Keratinocyte (primary cell): ENCODE results near the gene SUSD4. TPM values are rescaled to one million over a fixed set of nuclear protein-coding genes. Genes with fewer than 3 reads are reported as not detected.

ENCODE experiments used
- DNase-seq: peaks from one replicate; pipeline ENCODE4 v3.0.0-alpha.2; 2011; ENCODE audit warnings: low read depth, missing footprints, low spot score
- FAIRE-seq: peaks from 2 replicates; lab custom pipeline; 2011; peaks lifted over from hg19 to GRCh38; lab: Jason Lieb, UNC
- H2AFZ ChIP-seq: 2 replicates; pipeline ENCODE4 v1.6.0; 2012; ENCODE audit warnings: low read length, control low read depth, inconsistent platforms; ENCODE audit not compliant: control insufficient read depth
- H3K27ac ChIP-seq: 2 replicates; pipeline ENCODE4 v1.5.1; 2011; ENCODE audit warnings: low read length; ENCODE audit not compliant: control insufficient read depth, insufficient read depth
- H3K27me3 ChIP-seq: 3 replicates; pipeline ENCODE4 v1.6.0; 2011; ENCODE audit warnings: low read length; ENCODE audit not compliant: control insufficient read depth, insufficient read depth; ENCODE audit errors: extremely low read depth
- H3K36me3 ChIP-seq, 2 experiments: 2 replicates in 1 of 2; 3 replicates in 1 of 2; pipeline ENCODE4 v1.5.1; 2011; ENCODE audit warnings: low read length in 2 of 2, mild to moderate bottlenecking in 1 of 2; ENCODE audit not compliant: control insufficient read depth in 2 of 2, insufficient read depth in 2 of 2; ENCODE audit errors: extremely low read depth in 1 of 2
- H3K4me1 ChIP-seq: 3 replicates; pipeline ENCODE4 v1.5.1; 2011; ENCODE audit warnings: low read length; ENCODE audit not compliant: control insufficient read depth, insufficient read depth; ENCODE audit errors: extremely low read depth
- H3K4me2 ChIP-seq: 3 replicates; pipeline ENCODE4 v1.6.0; 2011; ENCODE audit warnings: low read depth, low read length; ENCODE audit not compliant: control insufficient read depth, insufficient read depth; ENCODE audit errors: extremely low read depth
- H3K4me3 ChIP-seq, 3 experiments: fragments of 200-600 bp in 1 of 3; sonication (generic) in 1 of 3; 2 replicates in 2 of 3; 3 replicates in 1 of 3; pipeline ENCODE4 v1.5.1; 2011 to 2016; ENCODE audit warnings: low read length in 3 of 3, mild to moderate bottlenecking in 3 of 3, control low read depth in 2 of 3, inconsistent platforms in 1 of 3, low read depth in 1 of 3, mixed read lengths in 1 of 3, mixed run types in 1 of 3, moderate library complexity in 1 of 3; ENCODE audit not compliant: control insufficient read depth in 2 of 3, insufficient read depth in 2 of 3; ENCODE audit errors: extremely low read depth in 1 of 3
- H3K79me2 ChIP-seq: 2 replicates; pipeline ENCODE4 v1.6.0; 2012; ENCODE audit warnings: low read length; ENCODE audit not compliant: control insufficient read depth, insufficient read depth
- H3K9ac ChIP-seq: 3 replicates; pipeline ENCODE4 v1.6.0; 2011; ENCODE audit warnings: low read length; ENCODE audit not compliant: control insufficient read depth, insufficient read depth; ENCODE audit errors: extremely low read depth
- H3K9me1 ChIP-seq: 3 replicates; pipeline ENCODE4 v1.6.0; 2011; ENCODE audit warnings: low read length; ENCODE audit not compliant: control insufficient read depth, insufficient read depth; ENCODE audit errors: extremely low read depth
- H3K9me3 ChIP-seq: 2 replicates; pipeline ENCODE4 v1.5.1; 2012; ENCODE audit warnings: low read depth, low read length; ENCODE audit not compliant: control insufficient read depth
- H4K20me1 ChIP-seq: 3 replicates; pipeline ENCODE4 v1.6.0; 2011; ENCODE audit warnings: low read length; ENCODE audit not compliant: control insufficient read depth, insufficient read depth; ENCODE audit errors: extremely low read depth
- CTCF ChIP-seq, 3 experiments: IDR thresholded peaks in 1 of 3; conservative IDR thresholded peaks in 1 of 3; optimal IDR thresholded peaks in 1 of 3; 2 replicates in 2 of 3; 3 replicates in 1 of 3; pipeline versions ENCODE3 to v1.5.1; 2011; ENCODE audit warnings: low read length in 3 of 3, mild to moderate bottlenecking in 3 of 3, moderate library complexity in 2 of 3, control low read depth in 1 of 3, inconsistent platforms in 1 of 3; ENCODE audit not compliant: insufficient read depth in 2 of 3; ENCODE audit errors: extremely low read depth in 1 of 3
- EZH2 ChIP-seq: IDR thresholded peaks from one replicate; pipeline ENCODE4 v1.6.1; 2012; ENCODE audit warnings: inconsistent platforms, mild to moderate bottlenecking, low read length, moderate library complexity
- dilution Hi-C: fragments of 300-500 bp; cut with MboI; formaldehyde crosslinking; loops from one replicate; pipeline ENCODE4 v1.7.0; 2020; ENCODE audit warnings: low sequenced_read_pairs; ENCODE audit not compliant: extremely low pct_ligation_motif_present
- polyA plus RNA-seq, 5 experiments: library from polyadenylated mRNA; depleted of rRNA in 3 of 5; stranded (reverse) in 3 of 5; stranded (forward) in 1 of 5; unstranded in 1 of 5; fragments of >200 nt; gene quantifications; 1 replicate in 1 of 5; 2 replicates in 3 of 5; 3 replicates in 1 of 5; pipeline versions ENCODE4 v1.2.1 to v1.2.3, GENCODE V29; 2011 to 2012; ENCODE audit warnings: missing spikeins in 2 of 5, low read depth in 1 of 5, low replicate concordance in 1 of 5

SUSD4 gene
- polyA plus RNA-seq, 1 donor (not counting 4 experiments of a cell fraction or from before 2014, with no cell fraction given), result 1.6 TPM

- H3K9ac ChIP-seq, result no peak overlapping the region
- H2AFZ ChIP-seq, result no peak overlapping the region
- no peaks in the 10 kb centered on the region for H3K4me1 ChIP-seq
- no peaks in the 10 kb centered on the region for H4K20me1 ChIP-seq
- no peak overlapping the region for H3K4me3 ChIP-seq
- no peak overlapping the region for H3K4me2 ChIP-seq
- no peak overlapping the region for H3K27ac ChIP-seq
- DNase-seq, result no peak
- no peaks in the 10 kb centered on the region for H3K9me1 ChIP-seq
- dilution Hi-C loops, result no loop called here
- no peaks in the 10 kb centered on the region for H3K27me3 ChIP-seq
- H3K36me3 ChIP-seq, result no peaks in the 10 kb centered on the region
- H3K9me3 ChIP-seq, result no peaks in the 10 kb centered on the region
- FAIRE-seq, result no peak
- H3K79me2 ChIP-seq, result no peaks in the 10 kb centered on the region
- TF ChIP-seq EZH2, result no peak
- no peak for TF ChIP-seq CTCF (optimal IDR thresholded peaks at IDR 0.05 in 1 of 3, IDR thresholded peaks at IDR 0.05 in 1 of 3, conservative IDR thresholded peaks at IDR 0.05 in 1 of 3; ENCODE audit: extremely low read depth in 1 of 3, insufficient read depth in 2 of 3, low read length in 3 of 3)
Measured at GRCh38 chr1:223349241-223349640, 14.7 kb downstream of the SUSD4 start.

GRCh38 chr1:223348439-223348838 is 15.5 kb downstream of the SUSD4 start:
- Histone ChIP-seq H3K27ac (no peak overlapping the region), H3K79me2 (no peaks in the 10 kb centered on the region), H2AFZ (no peak overlapping the region), H4K20me1 (no peaks in the 10 kb centered on the region), H3K27me3 (no peaks in the 10 kb centered on the region), H3K36me3 (no peaks in the 10 kb centered on the region), H3K9me1 (no peaks in the 10 kb centered on the region), H3K4me3 (no peak overlapping the region), H3K9me3 (no peaks in the 10 kb centered on the region), H3K4me1 (no peaks in the 10 kb centered on the region), H3K4me2 (no peak overlapping the region), H3K9ac (no peak overlapping the region)
- TF ChIP-seq CTCF (optimal IDR thresholded peaks at IDR 0.05 in 1 of 3, IDR thresholded peaks at IDR 0.05 in 1 of 3, conservative IDR thresholded peaks at IDR 0.05 in 1 of 3; ENCODE audit: extremely low read depth in 1 of 3, insufficient read depth in 2 of 3, low read length in 3 of 3) (no peak), EZH2 (no peak)
- FAIRE-seq (no peak), DNase-seq (no peak)
- dilution Hi-C loops, result no loop called here
